ENCODE data around the gene SMIM35.

The SMIM35 gene

DNA sequence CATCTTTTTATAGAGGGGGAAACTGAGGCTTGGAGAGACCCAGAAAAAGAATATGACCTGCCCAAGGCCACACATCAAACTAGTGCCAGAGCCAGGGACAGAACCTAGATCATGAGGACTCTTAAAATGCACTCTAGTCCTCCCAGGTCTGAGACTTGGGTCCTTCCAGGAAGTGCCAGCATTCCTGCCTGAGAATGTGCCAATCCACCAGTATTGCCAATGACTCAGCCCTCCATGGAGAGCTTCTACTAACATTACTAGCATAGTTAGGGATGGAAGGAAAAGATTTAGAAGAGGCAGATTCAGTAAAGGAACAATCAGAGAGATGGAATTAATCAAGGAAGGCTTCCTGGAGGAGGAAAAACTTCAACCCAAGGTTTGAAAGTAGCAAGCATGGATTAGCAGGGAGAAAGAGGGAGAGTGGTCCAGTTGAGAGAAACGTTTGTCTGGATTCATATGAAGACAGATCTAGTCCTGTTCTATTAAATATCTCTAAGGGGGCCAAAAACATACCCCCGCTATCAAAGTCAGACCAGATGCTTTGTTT is 20.1 kb upstream of the SMIM35 start:
- Histone ChIP-seq H3K27me3 (no peaks in the 10 kb centered on the region), H3K36me3 (no peaks in the 10 kb centered on the region), H3K9me3 (no peaks in the 10 kb centered on the region), H3K4me3 (ENCODE audit: low read depth in 1 of 2, low read length in 1 of 2) (no peak overlapping the region), H3K27ac (no peak overlapping the region), H3K4me1 (ENCODE audit: control insufficient read depth in 1 of 2, insufficient read depth in 1 of 2, low read depth in 1 of 2, low read length in 1 of 2) (no peaks in the 10 kb centered on the region)
- TF ChIP-seq, protein P1, sequence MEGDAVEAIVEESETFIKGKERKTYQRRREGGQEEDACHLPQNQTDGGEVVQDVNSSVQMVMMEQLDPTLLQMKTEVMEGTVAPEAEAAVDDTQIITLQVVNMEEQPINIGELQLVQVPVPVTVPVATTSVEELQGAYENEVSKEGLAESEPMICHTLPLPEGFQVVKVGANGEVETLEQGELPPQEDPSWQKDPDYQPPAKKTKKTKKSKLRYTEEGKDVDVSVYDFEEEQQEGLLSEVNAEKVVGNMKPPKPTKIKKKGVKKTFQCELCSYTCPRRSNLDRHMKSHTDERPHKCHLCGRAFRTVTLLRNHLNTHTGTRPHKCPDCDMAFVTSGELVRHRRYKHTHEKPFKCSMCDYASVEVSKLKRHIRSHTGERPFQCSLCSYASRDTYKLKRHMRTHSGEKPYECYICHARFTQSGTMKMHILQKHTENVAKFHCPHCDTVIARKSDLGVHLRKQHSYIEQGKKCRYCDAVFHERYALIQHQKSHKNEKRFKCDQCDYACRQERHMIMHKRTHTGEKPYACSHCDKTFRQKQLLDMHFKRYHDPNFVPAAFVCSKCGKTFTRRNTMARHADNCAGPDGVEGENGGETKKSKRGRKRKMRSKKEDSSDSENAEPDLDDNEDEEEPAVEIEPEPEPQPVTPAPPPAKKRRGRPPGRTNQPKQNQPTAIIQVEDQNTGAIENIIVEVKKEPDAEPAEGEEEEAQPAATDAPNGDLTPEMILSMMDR (IDR thresholded peaks at IDR 0.05): no peak

DNA sequence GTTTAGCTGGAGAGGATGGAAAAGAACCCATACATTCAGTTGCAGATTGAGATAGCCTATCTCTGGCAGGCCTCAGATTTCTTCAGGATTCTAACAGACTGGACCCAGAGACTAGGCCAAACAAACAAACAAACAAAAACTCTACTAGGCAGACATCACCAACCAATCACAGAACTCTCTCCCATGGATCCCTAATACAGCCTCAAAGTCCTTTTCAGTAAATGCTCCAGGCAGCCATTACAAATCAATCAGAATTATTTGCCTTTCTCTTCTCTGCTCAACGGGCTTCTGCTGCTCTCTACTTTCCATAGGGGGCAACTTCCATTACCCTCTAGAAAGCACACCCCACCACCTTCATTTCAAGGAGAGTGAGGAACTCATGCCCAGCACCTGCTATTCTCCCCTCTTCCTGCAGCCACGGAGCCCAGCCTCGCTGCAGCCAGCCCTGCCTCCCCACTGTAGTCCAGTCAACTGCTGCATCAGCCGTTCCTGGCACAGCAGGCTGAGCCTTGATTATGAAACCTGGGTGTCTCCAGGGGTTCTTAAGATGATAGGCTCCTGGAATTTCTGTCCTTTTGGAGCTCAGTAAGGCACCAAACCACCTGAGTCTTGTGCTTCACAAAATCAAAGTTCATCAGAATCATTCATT is 19.0 kb upstream of the SMIM35 start:
- no peaks in the 10 kb centered on the region for H3K36me3 ChIP-seq
- no peak overlapping the region for H3K27ac ChIP-seq
- TF ChIP-seq, protein P1 (IDR thresholded peaks at IDR 0.05): no peak
- H3K4me1 ChIP-seq (ENCODE audit: control insufficient read depth in 1 of 2, insufficient read depth in 1 of 2, low read depth in 1 of 2, low read length in 1 of 2): no peaks in the 10 kb centered on the region
- H3K27me3 ChIP-seq: no peaks in the 10 kb centered on the region
- H3K9me3 ChIP-seq: no peaks in the 10 kb centered on the region
- H3K4me3 ChIP-seq (ENCODE audit: low read depth in 1 of 2, low read length in 1 of 2): no peak overlapping the region

DNA sequence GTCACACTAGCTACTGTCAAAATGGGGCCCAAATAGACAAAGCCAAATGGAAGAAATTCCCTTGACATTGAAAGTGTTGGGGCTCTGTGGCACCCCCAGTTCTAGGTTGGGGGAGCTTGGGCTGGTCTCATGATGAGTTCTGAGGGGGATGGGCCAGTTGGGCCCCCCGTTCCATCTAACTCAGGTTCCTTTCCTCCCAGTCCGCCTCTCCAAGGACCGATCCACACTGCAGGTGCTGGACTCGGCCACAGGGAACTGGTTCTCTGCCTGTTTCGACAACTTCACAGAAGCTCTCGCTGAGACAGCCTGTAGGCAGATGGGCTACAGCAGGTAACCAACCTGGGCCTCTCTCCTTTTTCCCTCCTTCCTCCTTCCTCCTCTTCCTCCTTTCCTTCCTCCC is 17.7 kb upstream of the SMIM35 start:
- TF ChIP-seq, protein P1 (IDR thresholded peaks at IDR 0.05): no peak
- H3K4me3 ChIP-seq (ENCODE audit: low read depth in 1 of 2, low read length in 1 of 2): no peak overlapping the region
- H3K27me3 ChIP-seq: no peaks in the 10 kb centered on the region

DNA sequence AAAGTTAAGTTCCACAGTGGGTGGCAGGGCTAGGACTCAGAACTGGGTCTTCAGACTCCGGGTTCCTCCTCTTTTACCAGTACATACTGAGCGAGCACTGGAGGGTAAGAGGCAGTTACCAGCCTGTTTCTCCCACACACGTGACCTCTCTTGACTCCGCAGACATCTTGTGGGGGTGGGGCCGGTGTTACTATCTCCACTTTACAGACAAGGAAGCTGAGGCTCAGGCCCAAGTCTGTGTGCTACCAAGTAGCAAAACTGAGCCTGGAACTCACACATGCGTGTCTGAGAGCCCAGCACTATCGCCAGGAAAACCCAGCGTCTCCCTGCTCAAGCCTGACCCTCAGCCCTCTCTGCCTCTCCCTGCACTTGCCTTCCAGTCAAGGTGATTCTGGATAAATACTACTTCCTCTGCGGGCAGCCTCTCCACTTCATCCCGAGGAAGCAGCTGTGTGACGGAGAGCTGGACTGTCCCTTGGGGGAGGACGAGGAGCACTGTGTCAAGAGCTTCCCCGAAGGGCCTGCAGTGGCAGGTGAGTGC is 16.0 kb upstream of the SMIM35 start:
- Histone ChIP-seq H3K36me3 (no peaks in the 10 kb centered on the region), H3K4me3 (ENCODE audit: low read depth in 1 of 2, low read length in 1 of 2) (no peak overlapping the region), H3K9me3 (no peaks in the 10 kb centered on the region), H3K4me1 (ENCODE audit: control insufficient read depth in 1 of 2, insufficient read depth in 1 of 2, low read depth in 1 of 2, low read length in 1 of 2) (no peaks in the 10 kb centered on the region), H3K27ac (no peak overlapping the region), H3K27me3 (no peaks in the 10 kb centered on the region)
- TF ChIP-seq, protein P1 (IDR thresholded peaks at IDR 0.05): no peak

More for the DNA sequence above, 17.7 kb upstream of the SMIM35 start:
- Histone ChIP-seq H3K4me1 (ENCODE audit: control insufficient read depth in 1 of 2, insufficient read depth in 1 of 2, low read depth in 1 of 2, low read length in 1 of 2) (no peaks in the 10 kb centered on the region), H3K36me3 (no peaks in the 10 kb centered on the region), H3K27ac (no peak overlapping the region), H3K9me3 (no peaks in the 10 kb centered on the region)

DNA sequence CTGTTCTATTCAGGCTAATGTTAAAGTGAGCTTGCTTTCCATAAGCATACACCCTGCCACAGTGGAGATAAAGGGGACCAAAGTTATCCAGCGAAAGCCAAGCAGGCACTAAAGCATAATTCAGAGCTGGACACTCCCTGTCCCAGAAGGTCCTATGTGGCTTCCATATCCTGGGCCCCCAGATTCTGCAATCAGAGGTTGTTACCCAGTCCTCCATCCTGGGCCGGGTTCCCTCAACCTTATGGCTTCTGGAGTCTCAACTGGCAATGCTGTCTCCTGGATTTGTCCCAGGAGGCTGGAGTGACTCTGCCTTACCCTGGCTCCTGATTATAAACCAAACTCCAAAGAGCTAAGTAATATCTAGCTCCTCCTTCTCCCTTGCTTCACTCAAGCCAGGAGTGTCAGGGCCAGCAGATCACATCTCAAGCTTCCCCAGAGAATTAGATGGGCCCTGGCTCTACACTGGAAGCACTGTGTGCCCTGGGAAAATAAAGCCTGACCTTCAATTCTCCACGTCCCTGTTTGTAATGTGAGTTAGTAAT is 14.0 kb upstream of the SMIM35 start:
- no peak overlapping the region for H3K27ac ChIP-seq
- H3K27me3 ChIP-seq: no peaks in the 10 kb centered on the region
- H3K36me3 ChIP-seq: no peaks in the 10 kb centered on the region
- no peaks in the 10 kb centered on the region for H3K9me3 ChIP-seq
- no peaks in the 10 kb centered on the region for H3K4me1 ChIP-seq (ENCODE audit: control insufficient read depth in 1 of 2, insufficient read depth in 1 of 2, low read depth in 1 of 2, low read length in 1 of 2)
- TF ChIP-seq, protein P1 (IDR thresholded peaks at IDR 0.05): no peak
- H3K4me3 ChIP-seq (ENCODE audit: low read depth in 1 of 2, low read length in 1 of 2): no peak overlapping the region

Data from neutrophil (primary cell).